ENCODE data around the gene RRP1. TPM values are rescaled to one million over a fixed set of nuclear protein-coding genes. Genes with fewer than 3 reads are reported as not detected.

The RRP1 gene
- total RNA-seq, 3 donors from 2014 or later = 15.9 to 16.3 (median 16.3) TPM

GRCh38 chr21:43766734-43767497 is 22.5 kb upstream of the RRP1 start:
- no peak for DNase-seq
- no peak for TF ChIP-seq CTCF (IDR thresholded peaks at IDR 0.05)
- Histone ChIP-seq H3K4me3 (no peak overlapping the region), H3K36me3 (ENCODE audit: low read depth) (no peaks in the 10 kb centered on the region), H3K9me3 (no peaks in the 10 kb centered on the region), H3K4me1 (ENCODE audit: low read depth) (peaks cover 8% of the 10 kb centered on the region)
- intact Hi-C loops (cut with DNase I, micrococcal nuclease) = no loop called here
- ATAC-seq = peak; percentile 55

GRCh38 chr21:43767498-43767983 is 21.8 kb upstream of the RRP1 start:
- H3K4me1 ChIP-seq (ENCODE audit: low read depth) = peaks cover 8% of the 10 kb centered on the region
- no peaks in the 10 kb centered on the region for H3K36me3 ChIP-seq (ENCODE audit: low read depth)
- no peak for DNase-seq
- intact Hi-C loops (cut with DNase I, micrococcal nuclease) = no loop called here
- H3K9me3 ChIP-seq = no peaks in the 10 kb centered on the region
- H3K4me3 ChIP-seq = no peak overlapping the region
- peak; percentile 11 for ATAC-seq
- TF ChIP-seq CTCF (IDR thresholded peaks at IDR 0.05) = no peak

DNA sequence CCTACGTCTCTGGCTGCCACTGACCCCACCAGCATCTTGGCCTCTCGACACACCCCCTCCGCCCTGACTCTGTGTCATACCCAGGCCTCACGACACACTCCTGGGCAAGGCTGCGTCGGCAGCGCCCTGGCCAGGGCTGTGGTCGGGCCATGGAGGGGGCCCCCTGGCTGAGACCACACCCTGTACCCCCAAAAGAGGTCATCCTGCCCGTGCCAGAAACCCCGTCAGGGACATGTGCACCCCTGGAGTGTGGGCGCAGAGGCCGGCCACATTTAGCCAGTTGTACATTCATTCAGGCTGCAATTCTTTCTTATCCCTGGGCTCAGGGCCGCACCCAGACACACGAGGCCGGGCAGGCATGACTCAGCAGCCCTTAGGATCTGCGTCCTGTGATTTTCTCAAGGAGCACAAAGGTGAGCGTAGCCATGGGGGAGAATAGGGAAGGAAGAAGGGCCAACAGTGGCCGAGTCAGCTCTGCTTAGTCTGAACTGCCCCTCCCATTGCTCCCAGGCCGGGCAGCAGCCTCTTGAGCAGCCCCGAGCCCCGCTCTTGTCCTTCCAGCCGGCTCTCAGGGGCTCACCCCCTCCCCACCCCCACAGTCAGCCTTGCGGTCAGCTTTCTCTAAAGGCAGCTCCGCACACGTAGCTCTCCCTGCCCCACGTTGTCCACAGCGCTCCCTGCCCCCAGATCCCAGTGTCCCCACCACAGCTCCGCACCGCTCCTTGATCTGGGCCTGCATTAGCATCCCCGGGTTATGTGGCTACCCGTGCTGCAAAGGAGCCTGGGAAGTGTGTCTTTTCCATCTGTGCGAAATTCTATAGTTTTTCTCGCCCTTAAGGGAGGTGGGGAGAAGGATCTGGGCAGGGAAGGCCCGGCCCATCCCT is 21.2 kb upstream of the RRP1 start:
- TF ChIP-seq CTCF (IDR thresholded peaks at IDR 0.05) = no peak
- Histone ChIP-seq H3K36me3 (ENCODE audit: low read depth) (no peaks in the 10 kb centered on the region), H3K4me3 (no peak overlapping the region), H3K9me3 (no peaks in the 10 kb centered on the region), H3K4me1 (ENCODE audit: low read depth) (peaks cover 8% of the 10 kb centered on the region)
- intact Hi-C loops (cut with DNase I, micrococcal nuclease) = no loop called here
- ATAC-seq (peak; percentile 89), DNase-seq (peak; percentile 78 to 83 (median 79))

- intact Hi-C loops (cut with DNase I, micrococcal nuclease) = no loop called here
- no peak for DNase-seq
- Histone ChIP-seq H3K36me3 (ENCODE audit: low read depth) (no peaks in the 10 kb centered on the region), H3K4me1 (ENCODE audit: low read depth) (peaks cover 8% of the 10 kb centered on the region), H3K4me3 (no peak overlapping the region), H3K9me3 (no peaks in the 10 kb centered on the region)
- no peak for TF ChIP-seq CTCF (IDR thresholded peaks at IDR 0.05)
- no peak for ATAC-seq
These were observed 20.6 kb upstream of the RRP1 start for GRCh38 chr21:43768868-43769167.

- no peaks in the 10 kb centered on the region for H3K9me3 ChIP-seq
- H3K4me3 ChIP-seq = no peak overlapping the region
- no peaks in the 10 kb centered on the region for H3K36me3 ChIP-seq (ENCODE audit: low read depth)
- H3K4me1 ChIP-seq (ENCODE audit: low read depth) = peaks cover 10% of the 10 kb centered on the region
- TF ChIP-seq CTCF (IDR thresholded peaks at IDR 0.05) = no peak
- ATAC-seq (no peak), DNase-seq (no peak)
- intact Hi-C loops (cut with DNase I, micrococcal nuclease) = no loop called here
These were observed 19.9 kb upstream of the RRP1 start for GRCh38 chr21:43769325-43769958.

Measured in mucosa of descending colon (tissue), 3 donors.